ENCODE measurements around the gene KANSL3.

DNA sequence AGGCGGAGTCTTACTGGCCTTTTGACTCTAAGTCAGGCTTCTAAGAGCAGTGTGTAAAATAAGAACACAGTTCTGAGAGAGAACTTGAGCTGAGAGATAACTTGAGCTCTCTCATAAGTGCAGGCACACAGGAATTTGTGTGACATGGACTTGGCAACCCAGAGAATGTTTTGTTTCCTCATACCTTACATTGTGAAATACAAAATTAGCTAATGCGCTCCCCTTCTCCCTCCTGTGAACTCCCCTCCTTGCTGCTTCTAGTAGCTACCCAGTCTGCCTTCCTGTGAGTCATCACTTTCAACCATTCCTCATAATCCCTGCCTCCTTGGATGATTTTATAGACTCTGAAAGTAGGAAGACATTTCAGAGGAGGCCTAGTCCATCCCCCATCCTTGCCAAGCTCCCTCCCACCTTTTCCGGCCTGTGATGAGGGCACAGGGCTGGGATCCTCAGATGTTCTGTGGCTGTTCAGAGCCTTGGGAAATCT, 27.0 kb upstream of the KANSL3 start:
- TF ChIP-seq, protein P1, sequence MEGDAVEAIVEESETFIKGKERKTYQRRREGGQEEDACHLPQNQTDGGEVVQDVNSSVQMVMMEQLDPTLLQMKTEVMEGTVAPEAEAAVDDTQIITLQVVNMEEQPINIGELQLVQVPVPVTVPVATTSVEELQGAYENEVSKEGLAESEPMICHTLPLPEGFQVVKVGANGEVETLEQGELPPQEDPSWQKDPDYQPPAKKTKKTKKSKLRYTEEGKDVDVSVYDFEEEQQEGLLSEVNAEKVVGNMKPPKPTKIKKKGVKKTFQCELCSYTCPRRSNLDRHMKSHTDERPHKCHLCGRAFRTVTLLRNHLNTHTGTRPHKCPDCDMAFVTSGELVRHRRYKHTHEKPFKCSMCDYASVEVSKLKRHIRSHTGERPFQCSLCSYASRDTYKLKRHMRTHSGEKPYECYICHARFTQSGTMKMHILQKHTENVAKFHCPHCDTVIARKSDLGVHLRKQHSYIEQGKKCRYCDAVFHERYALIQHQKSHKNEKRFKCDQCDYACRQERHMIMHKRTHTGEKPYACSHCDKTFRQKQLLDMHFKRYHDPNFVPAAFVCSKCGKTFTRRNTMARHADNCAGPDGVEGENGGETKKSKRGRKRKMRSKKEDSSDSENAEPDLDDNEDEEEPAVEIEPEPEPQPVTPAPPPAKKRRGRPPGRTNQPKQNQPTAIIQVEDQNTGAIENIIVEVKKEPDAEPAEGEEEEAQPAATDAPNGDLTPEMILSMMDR (conservative IDR thresholded peaks at IDR 0.05; ENCODE audit: low read depth in 2 of 2), result no peak
- TF ChIP-seq STAT1 (IDR thresholded peaks at IDR 0.05; ENCODE audit: unreplicated experiment) (no peak), EZH2 (IDR thresholded peaks at IDR 0.05; ENCODE audit: low read depth, unreplicated experiment) (no peak), POLR2AphosphoS5 (IDR thresholded peaks at IDR 0.05; ENCODE audit: low read depth) (no peak), CREB1 (CRISPR knock-in tag; IDR thresholded peaks at IDR 0.05; ENCODE audit: low read depth) (no peak), EZH2phosphoT487 (IDR thresholded peaks at IDR 0.05; ENCODE audit: unreplicated experiment) (no peak)
- TF ChIP-seq, protein P2, sequence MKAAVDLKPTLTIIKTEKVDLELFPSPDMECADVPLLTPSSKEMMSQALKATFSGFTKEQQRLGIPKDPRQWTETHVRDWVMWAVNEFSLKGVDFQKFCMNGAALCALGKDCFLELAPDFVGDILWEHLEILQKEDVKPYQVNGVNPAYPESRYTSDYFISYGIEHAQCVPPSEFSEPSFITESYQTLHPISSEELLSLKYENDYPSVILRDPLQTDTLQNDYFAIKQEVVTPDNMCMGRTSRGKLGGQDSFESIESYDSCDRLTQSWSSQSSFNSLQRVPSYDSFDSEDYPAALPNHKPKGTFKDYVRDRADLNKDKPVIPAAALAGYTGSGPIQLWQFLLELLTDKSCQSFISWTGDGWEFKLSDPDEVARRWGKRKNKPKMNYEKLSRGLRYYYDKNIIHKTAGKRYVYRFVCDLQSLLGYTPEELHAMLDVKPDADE (IDR thresholded peaks at IDR 0.05), result no peak
- TF ChIP-seq, protein P3, sequence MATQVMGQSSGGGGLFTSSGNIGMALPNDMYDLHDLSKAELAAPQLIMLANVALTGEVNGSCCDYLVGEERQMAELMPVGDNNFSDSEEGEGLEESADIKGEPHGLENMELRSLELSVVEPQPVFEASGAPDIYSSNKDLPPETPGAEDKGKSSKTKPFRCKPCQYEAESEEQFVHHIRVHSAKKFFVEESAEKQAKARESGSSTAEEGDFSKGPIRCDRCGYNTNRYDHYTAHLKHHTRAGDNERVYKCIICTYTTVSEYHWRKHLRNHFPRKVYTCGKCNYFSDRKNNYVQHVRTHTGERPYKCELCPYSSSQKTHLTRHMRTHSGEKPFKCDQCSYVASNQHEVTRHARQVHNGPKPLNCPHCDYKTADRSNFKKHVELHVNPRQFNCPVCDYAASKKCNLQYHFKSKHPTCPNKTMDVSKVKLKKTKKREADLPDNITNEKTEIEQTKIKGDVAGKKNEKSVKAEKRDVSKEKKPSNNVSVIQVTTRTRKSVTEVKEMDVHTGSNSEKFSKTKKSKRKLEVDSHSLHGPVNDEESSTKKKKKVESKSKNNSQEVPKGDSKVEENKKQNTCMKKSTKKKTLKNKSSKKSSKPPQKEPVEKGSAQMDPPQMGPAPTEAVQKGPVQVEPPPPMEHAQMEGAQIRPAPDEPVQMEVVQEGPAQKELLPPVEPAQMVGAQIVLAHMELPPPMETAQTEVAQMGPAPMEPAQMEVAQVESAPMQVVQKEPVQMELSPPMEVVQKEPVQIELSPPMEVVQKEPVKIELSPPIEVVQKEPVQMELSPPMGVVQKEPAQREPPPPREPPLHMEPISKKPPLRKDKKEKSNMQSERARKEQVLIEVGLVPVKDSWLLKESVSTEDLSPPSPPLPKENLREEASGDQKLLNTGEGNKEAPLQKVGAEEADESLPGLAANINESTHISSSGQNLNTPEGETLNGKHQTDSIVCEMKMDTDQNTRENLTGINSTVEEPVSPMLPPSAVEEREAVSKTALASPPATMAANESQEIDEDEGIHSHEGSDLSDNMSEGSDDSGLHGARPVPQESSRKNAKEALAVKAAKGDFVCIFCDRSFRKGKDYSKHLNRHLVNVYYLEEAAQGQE (IDR thresholded peaks at IDR 0.05; ENCODE audit: unreplicated experiment), result no peak
